ENCODE measurements around the gene ACP3. TPM values are rescaled to one million over a fixed set of nuclear protein-coding genes. Genes with fewer than 3 reads are reported as not detected.

ACP3 gene
- total RNA-seq, 2 donors from 2014 or later, result 5.6 to 5.9 TPM

DNA sequence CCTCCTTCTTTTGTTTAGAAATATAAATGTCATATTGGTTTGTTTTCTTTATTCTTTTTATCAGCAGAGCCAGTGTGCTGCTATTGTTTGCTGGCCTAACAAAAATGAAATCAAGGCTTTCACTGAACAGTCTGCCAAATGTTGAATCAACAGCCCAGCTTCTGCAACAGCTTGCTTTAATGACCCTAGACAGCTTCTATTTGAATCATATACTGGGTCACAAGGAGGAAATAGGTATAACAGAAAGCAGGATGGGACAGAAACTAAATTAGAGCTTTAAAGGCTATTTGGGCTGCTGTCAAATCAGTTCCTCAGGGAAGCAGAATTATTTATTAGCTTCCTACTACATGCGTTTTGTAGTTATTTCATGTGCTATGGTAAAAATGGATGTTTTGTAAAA is 88.0 kb downstream of the ACP3 start:
- DNase-seq (ENCODE audit: low spot score), result no peak
- TF ChIP-seq, protein P1, sequence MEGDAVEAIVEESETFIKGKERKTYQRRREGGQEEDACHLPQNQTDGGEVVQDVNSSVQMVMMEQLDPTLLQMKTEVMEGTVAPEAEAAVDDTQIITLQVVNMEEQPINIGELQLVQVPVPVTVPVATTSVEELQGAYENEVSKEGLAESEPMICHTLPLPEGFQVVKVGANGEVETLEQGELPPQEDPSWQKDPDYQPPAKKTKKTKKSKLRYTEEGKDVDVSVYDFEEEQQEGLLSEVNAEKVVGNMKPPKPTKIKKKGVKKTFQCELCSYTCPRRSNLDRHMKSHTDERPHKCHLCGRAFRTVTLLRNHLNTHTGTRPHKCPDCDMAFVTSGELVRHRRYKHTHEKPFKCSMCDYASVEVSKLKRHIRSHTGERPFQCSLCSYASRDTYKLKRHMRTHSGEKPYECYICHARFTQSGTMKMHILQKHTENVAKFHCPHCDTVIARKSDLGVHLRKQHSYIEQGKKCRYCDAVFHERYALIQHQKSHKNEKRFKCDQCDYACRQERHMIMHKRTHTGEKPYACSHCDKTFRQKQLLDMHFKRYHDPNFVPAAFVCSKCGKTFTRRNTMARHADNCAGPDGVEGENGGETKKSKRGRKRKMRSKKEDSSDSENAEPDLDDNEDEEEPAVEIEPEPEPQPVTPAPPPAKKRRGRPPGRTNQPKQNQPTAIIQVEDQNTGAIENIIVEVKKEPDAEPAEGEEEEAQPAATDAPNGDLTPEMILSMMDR (IDR thresholded peaks at IDR 0.05), result no peak
- Histone ChIP-seq H3K4me3 (no peak overlapping the region), H3K9me3 (no peaks in the 10 kb centered on the region), H3K36me3 (no peaks in the 10 kb centered on the region), H3K4me1 (ENCODE audit: control insufficient read depth in 1 of 2, low read depth in 2 of 2) (no peaks in the 10 kb centered on the region), H3K27me3 (replicated peaks; ENCODE audit: insufficient read depth) (no peaks in the 10 kb centered on the region), H3K27ac (no peak overlapping the region)
- ATAC-seq (ENCODE audit: insufficient number of reproducible peaks, low FRiP score, low read depth), result no peak

DNA sequence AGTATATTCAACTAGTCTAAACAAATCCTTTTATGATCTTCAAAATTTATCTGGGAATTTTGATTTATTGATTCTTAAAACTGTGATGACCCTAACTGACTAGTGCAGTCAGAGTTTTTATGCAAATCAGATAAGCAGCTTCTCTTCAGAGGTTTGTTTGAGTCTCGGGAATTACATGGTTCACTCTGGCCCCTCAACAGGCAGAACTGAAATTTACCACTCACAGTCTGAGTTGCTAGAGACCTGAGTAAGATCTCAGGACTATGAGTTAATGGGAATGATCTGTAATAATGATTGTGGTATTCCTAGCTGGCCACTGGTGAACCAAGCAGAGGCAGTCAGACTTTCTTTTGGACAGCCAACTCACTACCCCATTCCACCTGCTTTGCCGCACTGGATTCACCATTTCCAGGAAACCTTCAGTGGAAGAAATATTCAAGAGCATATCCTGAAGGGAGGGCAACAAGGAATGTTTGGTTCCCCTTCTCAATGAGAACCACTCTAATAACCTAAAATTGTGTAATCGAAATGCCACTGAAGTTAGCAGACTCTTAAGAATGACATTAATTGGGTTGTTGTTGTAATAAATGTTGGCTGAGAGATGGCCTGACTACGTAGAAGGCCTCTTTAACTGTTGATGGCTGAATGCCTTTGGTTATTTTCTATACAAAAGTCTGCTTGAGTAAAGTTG is 88.5 kb downstream of the ACP3 start:
- H3K27me3 ChIP-seq (replicated peaks; ENCODE audit: insufficient read depth), result no peaks in the 10 kb centered on the region
- TF ChIP-seq, protein P1 (IDR thresholded peaks at IDR 0.05), result no peak
- H3K4me3 ChIP-seq, result no peak overlapping the region
- no peaks in the 10 kb centered on the region for H3K4me1 ChIP-seq (ENCODE audit: control insufficient read depth in 1 of 2, low read depth in 2 of 2)
- no peak for DNase-seq (ENCODE audit: low spot score)
- ATAC-seq (ENCODE audit: insufficient number of reproducible peaks, low FRiP score, low read depth), result no peak
- H3K9me3 ChIP-seq, result no peaks in the 10 kb centered on the region
- no peaks in the 10 kb centered on the region for H3K36me3 ChIP-seq
- no peak overlapping the region for H3K27ac ChIP-seq

GRCh38 chr3:132406587-132406986 is 89.4 kb downstream of the ACP3 start:
- H3K27ac ChIP-seq, result no peak overlapping the region
- ATAC-seq (ENCODE audit: insufficient number of reproducible peaks, low FRiP score, low read depth) (no peak), DNase-seq (ENCODE audit: low spot score) (no peak)
- H3K4me3 ChIP-seq, result no peak overlapping the region
- no peaks in the 10 kb centered on the region for H3K36me3 ChIP-seq
- no peaks in the 10 kb centered on the region for H3K27me3 ChIP-seq (replicated peaks; ENCODE audit: insufficient read depth)
- H3K4me1 ChIP-seq (ENCODE audit: control insufficient read depth in 1 of 2, low read depth in 2 of 2), result no peaks in the 10 kb centered on the region
- no peaks in the 10 kb centered on the region for H3K9me3 ChIP-seq
- TF ChIP-seq, protein P1 (IDR thresholded peaks at IDR 0.05), result no peak

DNA sequence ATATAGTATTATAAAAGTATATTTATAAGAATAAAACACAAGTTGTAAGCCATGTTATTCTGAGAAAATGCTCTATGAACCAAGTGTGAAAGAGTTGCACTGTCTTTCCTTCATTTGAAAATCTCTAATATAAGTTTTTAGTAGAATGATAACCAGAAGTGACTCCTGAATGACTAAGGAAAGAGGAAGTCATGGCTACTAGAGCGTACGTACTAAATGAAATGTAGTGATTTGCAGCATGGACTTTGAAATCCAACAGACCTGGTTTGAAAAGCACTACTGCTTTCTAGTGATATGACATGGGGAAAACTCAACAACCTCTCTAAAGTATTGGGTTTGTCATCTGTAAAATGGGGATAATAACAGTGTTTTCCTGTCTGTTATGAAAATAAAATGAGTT is 89.8 kb downstream of the ACP3 start:
- H3K36me3 ChIP-seq, result no peaks in the 10 kb centered on the region
- ATAC-seq (ENCODE audit: insufficient number of reproducible peaks, low FRiP score, low read depth) (no peak), DNase-seq (ENCODE audit: low spot score) (no peak)
- TF ChIP-seq, protein P1 (IDR thresholded peaks at IDR 0.05), result no peak
- H3K27ac ChIP-seq, result no peak overlapping the region
- H3K4me3 ChIP-seq, result no peak overlapping the region
- no peaks in the 10 kb centered on the region for H3K9me3 ChIP-seq
- H3K4me1 ChIP-seq (ENCODE audit: control insufficient read depth in 1 of 2, low read depth in 2 of 2), result no peaks in the 10 kb centered on the region
- H3K27me3 ChIP-seq (replicated peaks; ENCODE audit: insufficient read depth), result no peaks in the 10 kb centered on the region

Other genes starting within 250 kb of the ACP3 start
- 10 to 100 TPM; 47.4 to 49.5 TPM for gene DNAJC13, start 100.1 kb downstream of the ACP3 start, total RNA-seq

Measured in thoracic aorta (tissue), 2 donors.